Activated T-helper 2 cell treated with anti-CD3 and anti-CD28 coated beads, Interferon-gamma antibody, Interleukin-2, Interleukin-4, amounts not matched to agents 10 μg/mL and 5 μg/mL and 100 μg/mL, durations not matched to agents 14 hours and 24 hours and 36 hours (primary cell): ENCODE data around the gene SMARCC1. TPM values are rescaled to one million over a fixed set of nuclear protein-coding genes. Genes with fewer than 3 reads are reported as not detected.

ENCODE experiments used
- DNase-seq: peaks from one replicate; pipeline ENCODE4 v3.0.0; 2021; ENCODE audit warnings: low spot score
- H3K27ac Mint-ChIP-seq: one replicate; pipeline ENCODE4 v1.8.0; 2021; ENCODE audit warnings: mixed read lengths
- H3K27me3 Mint-ChIP-seq: one replicate; pipeline ENCODE4 v1.8.0; 2021; ENCODE audit warnings: low read depth, mixed read lengths
- H3K36me3 Mint-ChIP-seq: one replicate; pipeline ENCODE4 v1.8.0; 2021; ENCODE audit warnings: low read depth, mixed read lengths
- H3K4me1 Mint-ChIP-seq: one replicate; pipeline ENCODE4 v1.8.0; 2021; ENCODE audit warnings: low read depth, mixed read lengths
- H3K4me3 Mint-ChIP-seq: one replicate; pipeline ENCODE4 v1.8.0; 2021; ENCODE audit warnings: low read depth, mild to moderate bottlenecking, moderate library complexity, mixed read lengths
- H3K9me3 Mint-ChIP-seq: one replicate; pipeline ENCODE4 v1.8.0; 2021; ENCODE audit warnings: mixed read lengths
- intact Hi-C: fragments of 100-400 bp; cut with micrococcal nuclease; formaldehyde crosslinking; loops from one replicate; pipeline ENCODE4 v1.15.1; 2023
- total RNA-seq: library from RNA; stranded (reverse); gene quantifications from 2 replicates; pipeline ENCODE4 v1.2.3, GENCODE V29; 2022

SMARCC1 gene
- total RNA-seq, 1 donor from 2014 or later = 150 TPM

DNA sequence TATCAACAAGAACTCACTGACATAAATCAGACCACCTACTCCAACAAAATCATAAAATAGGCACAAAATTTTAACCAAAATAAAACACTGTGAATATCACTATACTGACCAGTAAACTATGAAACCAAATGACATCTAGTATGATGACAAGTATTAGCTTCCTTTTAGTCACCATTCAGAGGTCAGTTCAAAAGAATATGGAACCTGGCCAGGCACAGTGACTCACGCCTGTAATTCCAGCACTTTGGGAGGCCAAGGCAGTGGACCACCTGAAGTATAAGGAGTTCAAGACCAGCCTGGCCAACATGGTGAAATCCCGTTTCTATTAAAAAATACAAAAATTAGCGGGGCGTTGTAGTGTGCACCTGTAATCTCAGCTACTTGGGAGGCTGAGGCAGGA lies 65.8 kb downstream of the SMARCC1 start:
- intact Hi-C loops = no loop called here
- no peak overlapping the region for H3K4me3 Mint-ChIP-seq
- H3K27ac Mint-ChIP-seq = no peak overlapping the region
- H3K27me3 Mint-ChIP-seq = no peaks in the 10 kb centered on the region
- H3K4me1 Mint-ChIP-seq = peaks cover 8% of the 10 kb centered on the region
- DNase-seq = no peak
- H3K9me3 Mint-ChIP-seq = no peaks in the 10 kb centered on the region
- H3K36me3 Mint-ChIP-seq = peaks cover 61% of the 10 kb centered on the region

DNA sequence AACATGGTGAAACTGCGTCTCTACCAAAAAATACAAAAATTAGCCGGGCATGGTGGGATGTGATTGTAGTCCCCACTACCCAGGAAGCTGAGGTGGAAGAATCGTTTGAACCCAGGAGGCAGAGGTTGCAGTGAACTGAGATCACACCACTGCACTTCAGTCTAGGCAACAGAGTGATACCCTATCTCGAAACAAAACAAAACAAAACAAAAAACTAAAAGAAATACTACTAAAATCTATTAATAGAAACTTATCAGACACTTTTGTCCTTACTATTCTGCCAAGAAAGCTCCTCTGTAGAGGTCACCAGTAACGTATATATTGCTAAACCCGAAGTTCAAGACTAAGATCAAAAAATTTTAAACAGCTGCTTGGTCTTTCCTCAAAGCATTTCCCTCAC lies 67.1 kb downstream of the SMARCC1 start:
- H3K4me1 Mint-ChIP-seq = peaks cover 8% of the 10 kb centered on the region
- H3K36me3 Mint-ChIP-seq = peaks cover 64% of the 10 kb centered on the region
- H3K27me3 Mint-ChIP-seq = no peaks in the 10 kb centered on the region
- H3K9me3 Mint-ChIP-seq = no peaks in the 10 kb centered on the region
- no peak for DNase-seq
- intact Hi-C loops = no loop called here
- H3K27ac Mint-ChIP-seq = no peak overlapping the region
- H3K4me3 Mint-ChIP-seq = no peak overlapping the region

DNA sequence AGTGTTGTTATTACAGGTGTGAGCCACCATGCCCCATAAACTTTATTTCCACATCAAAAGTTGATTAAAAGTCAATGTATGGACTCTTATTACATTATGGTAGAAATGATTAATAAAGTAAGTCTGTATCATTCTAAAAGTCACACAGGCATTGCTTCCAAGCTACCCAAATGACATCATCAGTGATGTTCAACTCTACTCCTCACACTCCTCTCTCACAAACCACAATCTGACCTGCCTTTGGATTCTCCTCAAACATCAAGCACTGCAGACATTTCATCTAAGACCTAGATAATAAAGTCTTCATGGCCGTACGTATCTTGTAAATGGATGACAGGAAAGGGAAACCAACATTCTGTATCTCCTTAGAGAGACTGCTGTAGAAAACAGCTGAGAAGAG lies 68.0 kb downstream of the SMARCC1 start:
- H3K36me3 Mint-ChIP-seq = peaks cover 69% of the 10 kb centered on the region
- DNase-seq = no peak
- intact Hi-C loops = no loop called here
- H3K4me3 Mint-ChIP-seq = no peak overlapping the region
- no peaks in the 10 kb centered on the region for H3K27me3 Mint-ChIP-seq
- no peaks in the 10 kb centered on the region for H3K9me3 Mint-ChIP-seq
- H3K4me1 Mint-ChIP-seq = peaks cover 8% of the 10 kb centered on the region
- H3K27ac Mint-ChIP-seq = no peak overlapping the region

DNA sequence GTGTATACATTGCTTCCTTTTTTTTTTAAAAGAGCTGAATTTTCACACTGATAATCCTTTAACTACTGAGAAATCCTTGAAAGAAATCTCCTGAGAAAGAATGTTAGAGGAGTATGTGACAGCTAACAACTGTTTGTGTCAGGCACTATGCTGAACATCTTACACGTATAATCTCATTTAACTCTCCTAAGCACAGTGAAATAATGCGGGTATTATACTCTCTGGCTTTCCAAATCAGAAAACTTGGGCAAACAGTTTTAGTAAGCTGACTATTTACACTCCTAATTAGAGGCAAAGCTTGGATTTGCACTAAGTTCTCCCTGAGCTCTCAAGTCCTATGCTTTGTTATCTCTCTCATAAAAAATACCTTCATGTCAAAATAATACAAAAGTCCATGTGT lies 69.3 kb downstream of the SMARCC1 start:
- Mint-ChIP-seq H3K27me3 (no peaks in the 10 kb centered on the region), H3K9me3 (no peaks in the 10 kb centered on the region), H3K4me1 (peaks cover 8% of the 10 kb centered on the region), H3K36me3 (peaks cover 73% of the 10 kb centered on the region), H3K4me3 (no peak overlapping the region), H3K27ac (no peak overlapping the region)
- intact Hi-C loops = no loop called here
- DNase-seq = no peak

DNA sequence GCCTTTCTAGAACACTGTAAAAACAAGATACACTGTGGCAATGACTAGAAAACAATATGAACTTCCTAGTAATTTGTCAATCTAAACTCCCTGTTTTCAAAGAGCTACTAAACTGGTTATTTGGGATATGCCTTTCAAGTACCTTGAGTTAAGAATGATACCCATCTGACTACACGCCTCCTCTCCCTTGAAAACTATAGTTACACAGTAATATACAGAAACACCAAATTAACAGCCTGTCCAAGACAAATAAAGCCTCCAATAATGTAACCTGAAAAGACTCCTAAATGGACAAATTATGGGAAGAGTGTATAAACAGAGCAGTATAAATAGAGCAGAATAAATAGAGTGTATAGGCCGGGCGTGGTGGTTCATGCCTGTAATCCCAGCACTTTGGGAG lies 70.1 kb downstream of the SMARCC1 start:
- Mint-ChIP-seq H3K36me3 (peaks cover 76% of the 10 kb centered on the region), H3K4me1 (peaks cover 6% of the 10 kb centered on the region), H3K9me3 (no peaks in the 10 kb centered on the region), H3K27ac (no peak overlapping the region), H3K4me3 (no peak overlapping the region), H3K27me3 (no peaks in the 10 kb centered on the region)
- intact Hi-C loops = no loop called here
- no peak for DNase-seq

DNA sequence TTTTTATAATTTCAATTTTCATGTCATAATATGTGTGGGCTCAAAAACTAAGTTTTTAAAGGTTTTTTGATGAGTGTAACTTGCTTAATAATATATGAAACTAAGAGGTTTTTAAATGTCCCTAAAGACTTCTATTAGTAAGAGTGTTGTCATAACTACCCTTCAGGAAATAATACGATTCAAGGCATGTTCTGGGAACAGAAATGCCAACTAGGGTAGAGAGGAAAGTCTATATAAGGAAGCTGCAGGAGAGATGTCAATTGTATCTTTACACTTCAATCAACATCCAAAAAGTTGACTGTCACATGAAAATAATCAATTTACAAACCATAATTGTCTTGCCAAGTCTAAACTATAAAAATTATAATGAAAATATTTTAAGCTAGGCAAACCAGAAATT lies 76.3 kb downstream of the SMARCC1 start:
- Mint-ChIP-seq H3K36me3 (peaks cover 55% of the 10 kb centered on the region), H3K4me3 (no peak overlapping the region), H3K9me3 (no peaks in the 10 kb centered on the region), H3K27me3 (no peaks in the 10 kb centered on the region), H3K4me1 (no peaks in the 10 kb centered on the region), H3K27ac (no peak overlapping the region)
- intact Hi-C loops = no loop called here
- DNase-seq = no peak

DNA sequence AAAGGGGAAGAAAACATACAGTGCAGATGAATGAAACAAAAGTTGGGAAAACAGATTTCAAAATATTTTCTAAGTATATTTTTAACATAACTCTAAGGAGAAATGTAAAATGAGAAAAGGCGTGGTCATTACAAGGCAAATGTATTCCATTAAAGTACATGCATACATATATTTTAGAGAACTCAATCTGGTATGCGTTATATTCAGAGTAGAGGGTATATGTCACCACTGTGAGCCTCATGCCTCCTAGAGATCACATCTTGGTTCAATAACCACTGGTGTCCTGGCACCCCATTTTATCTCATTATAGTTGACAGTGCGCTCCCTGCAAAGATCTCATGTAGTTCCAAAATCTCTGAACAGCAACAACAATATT lies 77.5 kb downstream of the SMARCC1 start:
- H3K4me3 Mint-ChIP-seq = no peak overlapping the region
- intact Hi-C loops = no loop called here
- DNase-seq = no peak
- no peaks in the 10 kb centered on the region for H3K4me1 Mint-ChIP-seq
- H3K36me3 Mint-ChIP-seq = peaks cover 53% of the 10 kb centered on the region
- no peak overlapping the region for H3K27ac Mint-ChIP-seq
- H3K27me3 Mint-ChIP-seq = no peaks in the 10 kb centered on the region
- no peaks in the 10 kb centered on the region for H3K9me3 Mint-ChIP-seq

DNA sequence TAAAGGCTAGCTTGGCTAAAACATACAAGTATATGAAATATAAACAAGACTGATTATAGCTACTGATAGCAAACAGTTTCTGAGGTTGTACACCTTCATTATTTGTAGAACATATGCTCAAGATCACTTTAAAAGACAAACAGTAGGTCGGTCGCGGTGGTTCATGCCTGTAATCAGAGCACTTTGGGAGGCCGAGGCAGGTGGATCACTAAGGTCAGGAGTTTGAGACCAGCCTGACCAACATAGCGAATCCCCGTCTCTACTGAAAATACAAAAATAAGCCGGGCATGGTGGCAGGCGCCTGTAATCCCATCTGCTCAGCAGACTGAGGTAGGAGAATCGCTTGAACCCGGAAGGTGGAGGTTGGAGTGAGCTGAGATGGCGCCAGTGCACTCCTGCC lies 80.3 kb downstream of the SMARCC1 start:
- H3K27ac Mint-ChIP-seq = no peak overlapping the region
- no peaks in the 10 kb centered on the region for H3K9me3 Mint-ChIP-seq
- H3K27me3 Mint-ChIP-seq = no peaks in the 10 kb centered on the region
- DNase-seq = no peak
- intact Hi-C loops = no loop called here
- H3K4me3 Mint-ChIP-seq = no peak overlapping the region
- peaks cover 44% of the 10 kb centered on the region for H3K36me3 Mint-ChIP-seq
- H3K4me1 Mint-ChIP-seq = no peaks in the 10 kb centered on the region

DNA sequence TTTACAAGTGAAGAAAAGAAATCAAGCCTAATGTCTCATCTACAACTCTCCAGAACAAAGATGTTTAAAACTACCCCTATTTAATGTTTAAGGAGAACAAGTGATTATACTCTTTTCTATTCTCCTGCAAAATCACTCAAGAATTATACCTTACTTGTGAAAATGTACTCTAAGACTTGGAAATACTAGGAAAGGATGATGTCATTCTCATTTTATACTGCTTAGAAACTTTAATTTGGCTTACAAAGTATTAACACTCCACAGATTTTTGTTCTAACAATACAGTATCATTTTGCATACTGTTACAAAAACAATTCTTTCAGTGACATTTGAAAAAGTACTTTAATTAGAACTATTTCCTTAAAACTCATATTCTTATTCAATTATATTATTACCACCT lies 89.5 kb downstream of the SMARCC1 start:
- DNase-seq = no peak
- H3K27ac Mint-ChIP-seq = no peak overlapping the region
- H3K36me3 Mint-ChIP-seq = peaks cover 68% of the 10 kb centered on the region
- H3K4me3 Mint-ChIP-seq = no peak overlapping the region
- no peaks in the 10 kb centered on the region for H3K9me3 Mint-ChIP-seq
- H3K27me3 Mint-ChIP-seq = no peaks in the 10 kb centered on the region
- intact Hi-C loops = no loop called here
- peaks cover 2% of the 10 kb centered on the region for H3K4me1 Mint-ChIP-seq

DNA sequence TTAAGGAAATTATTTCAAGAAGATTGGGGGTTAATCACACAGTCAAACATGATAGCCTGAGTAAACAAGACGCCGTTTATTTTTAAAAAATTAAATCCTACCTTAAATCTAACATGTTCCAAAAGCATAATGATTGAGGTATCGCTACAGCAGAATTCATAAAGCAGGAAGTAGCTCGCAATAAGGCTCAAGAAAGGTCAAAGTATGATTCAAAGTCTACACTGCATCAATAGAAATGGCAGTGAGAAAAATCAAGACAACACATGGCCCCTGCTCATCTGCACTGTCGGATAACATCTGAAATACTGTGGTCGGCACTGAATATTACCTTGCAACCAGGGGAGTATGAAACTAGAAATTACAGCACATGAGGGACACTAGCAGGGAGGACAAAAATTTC lies 93.2 kb downstream of the SMARCC1 start:
- peaks cover 2% of the 10 kb centered on the region for H3K4me1 Mint-ChIP-seq
- DNase-seq = no peak
- no peaks in the 10 kb centered on the region for H3K27me3 Mint-ChIP-seq
- H3K27ac Mint-ChIP-seq = no peak overlapping the region
- H3K4me3 Mint-ChIP-seq = no peak overlapping the region
- H3K36me3 Mint-ChIP-seq = peaks cover 70% of the 10 kb centered on the region
- no peaks in the 10 kb centered on the region for H3K9me3 Mint-ChIP-seq
- intact Hi-C loops = no loop called here

DNA sequence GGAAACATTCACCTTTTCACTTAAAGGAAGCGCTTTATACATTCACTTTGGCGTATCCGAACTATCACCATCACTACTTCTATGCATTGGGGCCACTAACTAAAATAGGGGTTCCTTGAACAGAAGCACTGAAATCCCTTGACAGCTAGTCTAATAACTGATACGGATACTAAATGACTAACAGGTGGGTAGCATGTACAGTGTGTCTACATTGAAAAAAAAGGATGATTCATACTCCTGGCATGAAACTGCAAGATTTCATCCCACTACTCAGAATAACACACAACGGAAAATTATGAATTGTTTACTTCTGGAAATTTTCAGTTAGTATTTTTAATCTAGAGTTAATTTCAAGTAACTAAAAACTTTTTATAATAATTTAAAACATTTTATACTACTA lies 96.7 kb downstream of the SMARCC1 start:
- H3K4me1 Mint-ChIP-seq = peaks cover 2% of the 10 kb centered on the region
- H3K27ac Mint-ChIP-seq = no peak overlapping the region
- intact Hi-C loops = no loop called here
- peaks cover 51% of the 10 kb centered on the region for H3K36me3 Mint-ChIP-seq
- H3K9me3 Mint-ChIP-seq = no peaks in the 10 kb centered on the region
- H3K27me3 Mint-ChIP-seq = no peaks in the 10 kb centered on the region
- no peak overlapping the region for H3K4me3 Mint-ChIP-seq
- no peak for DNase-seq

DNA sequence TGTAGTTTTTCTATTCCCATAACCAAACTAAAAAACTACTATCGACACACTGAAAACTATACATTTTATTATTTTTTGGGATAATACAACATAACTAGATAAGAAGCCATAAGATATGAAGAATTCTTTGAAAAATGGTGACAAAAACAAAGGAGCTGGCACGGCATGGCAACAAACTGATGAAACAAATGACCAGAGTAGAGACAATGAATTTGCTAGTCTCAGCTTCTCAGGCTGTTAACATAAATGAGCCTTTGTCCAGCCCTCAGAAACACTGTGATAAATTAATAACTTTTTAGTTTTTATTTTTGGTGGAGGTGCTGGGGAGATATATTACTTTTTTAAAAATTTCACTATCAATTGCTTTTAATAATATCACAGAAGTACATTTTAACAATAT lies 100.7 kb downstream of the SMARCC1 start:
- Mint-ChIP-seq H3K4me3 (no peak overlapping the region), H3K27me3 (no peaks in the 10 kb centered on the region), H3K4me1 (no peaks in the 10 kb centered on the region), H3K9me3 (no peaks in the 10 kb centered on the region), H3K27ac (no peak overlapping the region), H3K36me3 (peaks cover 51% of the 10 kb centered on the region)
- no peak for DNase-seq
- intact Hi-C loops = no loop called here

DNA sequence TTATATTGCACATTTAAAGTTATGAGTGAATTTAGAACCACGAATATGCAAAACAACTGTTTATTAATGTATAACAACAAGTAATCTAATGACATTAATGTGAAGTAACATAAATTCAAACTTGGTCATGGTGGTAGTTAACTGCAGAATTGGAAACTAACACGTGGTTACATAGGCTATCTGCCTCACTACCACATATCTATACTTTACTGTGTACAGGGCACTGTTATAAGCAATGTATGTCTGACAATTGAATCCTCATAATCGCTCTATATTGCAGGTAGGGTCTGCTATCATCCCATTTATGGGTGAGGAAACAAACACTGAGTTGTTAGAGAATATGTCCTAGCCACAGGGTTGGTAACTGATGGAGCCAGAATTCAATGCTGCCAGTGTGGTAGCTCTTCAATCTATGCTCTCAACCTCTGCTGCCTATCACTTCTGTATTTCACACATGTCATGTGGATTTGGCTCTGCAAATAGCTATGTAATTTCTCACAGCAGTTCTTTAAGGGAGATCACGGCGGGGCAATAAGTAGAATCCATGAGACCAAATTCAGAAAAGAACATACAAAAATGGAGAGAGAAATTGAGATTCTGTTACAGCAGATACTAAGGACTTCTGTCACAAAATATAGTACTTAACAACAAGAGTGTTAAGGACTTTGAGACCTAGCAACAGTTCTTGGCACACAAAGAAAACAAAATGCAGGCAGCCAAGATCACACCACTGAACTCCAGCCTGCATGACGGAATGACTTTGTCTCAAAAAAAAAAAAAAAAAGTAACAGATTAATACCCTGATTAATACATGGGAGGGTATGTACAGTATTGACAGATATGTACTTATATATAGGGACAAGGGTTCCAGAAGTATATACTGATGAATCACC lies 103.0 kb downstream of the SMARCC1 start:
- H3K36me3 Mint-ChIP-seq = peaks cover 61% of the 10 kb centered on the region
- intact Hi-C loops = no loop called here
- no peaks in the 10 kb centered on the region for H3K9me3 Mint-ChIP-seq
- H3K27ac Mint-ChIP-seq = no peak overlapping the region
- no peaks in the 10 kb centered on the region for H3K4me1 Mint-ChIP-seq
- H3K27me3 Mint-ChIP-seq = no peaks in the 10 kb centered on the region
- DNase-seq = no peak
- no peak overlapping the region for H3K4me3 Mint-ChIP-seq
